Umbilical cord (tissue), 2 donors: ENCODE results near the gene KRTAP13-2. TPM values are rescaled to one million over a fixed set of nuclear protein-coding genes. Genes with fewer than 3 reads are reported as not detected.
A peak's percentile ranks its signal among the peaks of the same experiment; 100 is the strongest.

Source experiments
- DNase-seq: peaks from one replicate; pipeline ENCODE4 v3.0.0-alpha.2; 2015; ENCODE audit warnings: low spot score
- total RNA-seq: library from RNA; depleted of rRNA; stranded (reverse); fragments of >200 nt; gene quantifications from one replicate; pipeline ENCODE4 v1.2.3, GENCODE V29; 2014; ENCODE audit warnings: low replicate concordance; ENCODE audit not compliant: insufficient read depth

The KRTAP13-2 gene
- 1.2 TPM for total RNA-seq

GRCh38 chr21:30372139-30372770 lies at the start of gene KRTAP13-2:
KRTAP13-2 (minus strand) TSS chr21:30372271; CDS start chr21:30372213, 58 bp downstream.
- DNase-seq: no peak

- no peak for DNase-seq
Observed at GRCh38 chr21:30415993-30416392, 43.9 kb upstream of the KRTAP13-2 start.

- peak; percentile 6 for DNase-seq
Observed at GRCh38 chr21:30408782-30409494, 36.9 kb upstream of the KRTAP13-2 start.

GRCh38 chr21:30395731-30396130 lies 23.7 kb upstream of the KRTAP13-2 start, which contains the start of gene KRTAP13-1:
KRTAP13-1 (plus strand) TSS chr21:30396031; CDS start chr21:30396087, 56 bp downstream.
- no peak for DNase-seq

- peak; percentile 8 for DNase-seq
Observed at GRCh38 chr21:30391492-30392025, 19.5 kb upstream of the KRTAP13-2 start.

- no peak for DNase-seq
Observed at GRCh38 chr21:30382201-30382600, 10.1 kb upstream of the KRTAP13-2 start.

- DNase-seq: no peak
Observed at GRCh38 chr21:30355906-30356305, 16.2 kb downstream of the KRTAP13-2 start.

- no peak for DNase-seq
Observed at GRCh38 chr21:30354308-30355005, 17.6 kb downstream of the KRTAP13-2 start.

GRCh38 chr21:30351534-30351933 lies 20.5 kb downstream of the KRTAP13-2 start:
- no peak for DNase-seq

- no peak for DNase-seq
Observed at GRCh38 chr21:30349572-30349971, 22.5 kb downstream of the KRTAP13-2 start.

GRCh38 chr21:30348506-30348905 lies 23.6 kb downstream of the KRTAP13-2 start, which contains the start of gene KRTAP23-1:
KRTAP23-1 (minus strand) TSS chr21:30348606; CDS start chr21:30348606, 0 bp downstream.
- no peak for DNase-seq

- no peak for DNase-seq
Observed at GRCh38 chr21:30345014-30345413, 27.1 kb downstream of the KRTAP13-2 start.

GRCh38 chr21:30340714-30341573 lies 31.1 kb downstream of the KRTAP13-2 start:
- DNase-seq: peak; percentile 20

- DNase-seq: no peak
Observed at GRCh38 chr21:30338717-30339116, 33.4 kb downstream of the KRTAP13-2 start.

GRCh38 chr21:30337772-30338171 lies 34.3 kb downstream of the KRTAP13-2 start:
- DNase-seq: no peak

- DNase-seq: no peak
Observed at GRCh38 chr21:30337276-30337744, 34.8 kb downstream of the KRTAP13-2 start, which contains the start of gene KRTAP27-1. KRTAP27-1 (minus strand) TSS chr21:30337694; CDS start chr21:30337668, 26 bp downstream.

- peak; percentile 27 for DNase-seq
Observed at GRCh38 chr21:30336596-30336995, 35.5 kb downstream of the KRTAP13-2 start.

- no peak for DNase-seq
Observed at GRCh38 chr21:30333736-30334135, 38.3 kb downstream of the KRTAP13-2 start.

- no peak for DNase-seq
Observed at GRCh38 chr21:30332681-30333080, 39.4 kb downstream of the KRTAP13-2 start.

- no peak for DNase-seq
Observed at GRCh38 chr21:30329203-30329875, 42.7 kb downstream of the KRTAP13-2 start.
